GM12878 (cell line): ENCODE results near the gene NOVA2. TPM values are rescaled to one million over a fixed set of nuclear protein-coding genes. Genes with fewer than 3 reads are reported as not detected.

Source experiments
- BMI1 ChIP-seq: fragments of 450-650 bp; IDR thresholded peaks from 2 replicates; pipeline ENCODE4 v1.6.1; 2016; ENCODE audit warnings: mild to moderate bottlenecking, moderate library complexity, borderline replicate concordance
- CREB1 ChIP-seq: IDR thresholded peaks from 2 replicates; pipeline ENCODE4 v1.6.1; 2012; ENCODE audit warnings: low read depth, mild to moderate bottlenecking, inconsistent platforms
- E2F4 ChIP-seq: IDR thresholded peaks from 2 replicates; pipeline ENCODE4 v1.6.1; 2012; ENCODE audit warnings: low read depth, low read length, improper control_type of control experiment
- HDAC6 ChIP-seq: fragments of 200-600 bp; sonication (generic); IDR thresholded peaks from one replicate; pipeline ENCODE4 v1.8.0; 2017; ENCODE audit warnings: antibody characterized with exemption; ENCODE audit not compliant: unreplicated experiment
- IRF5 ChIP-seq: fragments of 450-650 bp; IDR thresholded peaks from 2 replicates; pipeline ENCODE4 v1.6.1; 2017; ENCODE audit warnings: borderline replicate concordance
- PKNOX1 ChIP-seq: fragments of 450-650 bp; IDR thresholded peaks from 2 replicates; pipeline ENCODE4 v1.6.1; 2016; ENCODE audit warnings: mild to moderate bottlenecking
- PRDM15 ChIP-seq: fragments of 450-650 bp; formaldehyde crosslinking; IDR thresholded peaks from 2 replicates; pipeline ENCODE4 v1.4.0; 2020; ENCODE audit warnings: mild to moderate bottlenecking, moderate library complexity
- SPI1 ChIP-seq: IDR thresholded peaks from 2 replicates; pipeline ENCODE4 v1.6.1; 2011; ENCODE audit warnings: low read depth, mild to moderate bottlenecking, low read length, moderate library complexity, borderline replicate concordance; ENCODE audit not compliant: insufficient read depth
- YY1 ChIP-seq: IDR thresholded peaks from 2 replicates; pipeline ENCODE4 v1.6.1; 2011; ENCODE audit warnings: low read depth, mild to moderate bottlenecking, low read length
- polyA plus RNA-seq, 11 experiments: library from polyadenylated mRNA; depleted of rRNA in 4 of 11; unstranded in 6 of 11; stranded (reverse) in 5 of 11; fragments of >200 nt; fragmentation: Nextera tagmentation in 4 of 11; fragmentation: Illumina TruSeq in 1 of 11; extraction: Ambion mirVana in 4 of 11; extraction: Trizol in 1 of 11; gene quantifications; 1 replicate in 1 of 11; 2 replicates in 10 of 11; pipeline versions ENCODE4 v1.2.1 to v1.2.3, GENCODE V29; 2011 to 2016; ENCODE audit warnings: inconsistent platforms in 2 of 11, missing spikeins in 2 of 11, low read depth in 1 of 11
- total RNA-seq, 4 experiments: library from RNA; depleted of rRNA in 3 of 4; stranded (reverse); fragments of >200 nt in 3 of 4; fragmentation: Illumina TruSeq in 1 of 4; extraction: Trizol in 1 of 4; gene quantifications; 2 replicates each; pipeline versions ENCODE4 v1.2.1 to v1.2.3, GENCODE V29; 2013 to 2021

The NOVA2 gene
- total and polyA plus RNA-seq, 10 of the 15 experiments (the other 5 are each of a cell fraction or from before 2014, with no cell fraction given), result under 0.01 to 0.44 (median 0.03) TPM; not detected in 4

- TF ChIP-seq E2F4 (no peak), HDAC6 (no peak), YY1 (peak; percentile 71; the same call in 1 of the 2 replicates), BMI1 (peak; percentile 71), SPI1 (no peak), PRDM15 (CRISPR knock-in tag) (no peak), PKNOX1 (peak; percentile 7; the same call in 1 of the 2 replicates), IRF5 (no peak), CREB1 (peak; percentile 28; the same call in 1 of the 2 replicates)
- TF ChIP-seq, all 136 proteins: peak for 8
Measured at GRCh38 chr19:45952686-45953505, 20.8 kb downstream of the NOVA2 start (continued).
